ENCODE data around the gene CALM1.

DNA sequence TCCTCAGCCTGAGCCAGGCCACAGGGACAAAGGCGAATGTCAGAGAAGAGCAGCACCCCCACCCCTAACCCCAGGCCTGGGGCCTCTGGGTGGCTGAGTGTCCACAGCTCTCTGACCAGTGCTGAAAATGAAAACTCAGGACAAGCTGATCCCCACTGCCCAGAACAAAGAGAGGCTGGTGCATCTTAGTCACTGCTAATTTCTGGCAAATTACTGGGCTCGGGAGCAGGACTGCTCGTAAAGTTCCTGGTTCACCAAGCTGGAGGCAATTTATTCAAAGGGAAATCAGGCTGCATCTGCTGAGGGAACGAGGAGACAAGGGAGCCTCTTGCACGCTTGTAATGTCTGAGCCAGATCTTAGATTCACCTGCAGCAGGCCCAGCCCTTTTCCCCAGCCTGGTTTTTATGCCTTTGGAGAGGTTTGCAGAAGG lies 43.2 kb downstream of the CALM1 start:
- TF ChIP-seq, protein P1, sequence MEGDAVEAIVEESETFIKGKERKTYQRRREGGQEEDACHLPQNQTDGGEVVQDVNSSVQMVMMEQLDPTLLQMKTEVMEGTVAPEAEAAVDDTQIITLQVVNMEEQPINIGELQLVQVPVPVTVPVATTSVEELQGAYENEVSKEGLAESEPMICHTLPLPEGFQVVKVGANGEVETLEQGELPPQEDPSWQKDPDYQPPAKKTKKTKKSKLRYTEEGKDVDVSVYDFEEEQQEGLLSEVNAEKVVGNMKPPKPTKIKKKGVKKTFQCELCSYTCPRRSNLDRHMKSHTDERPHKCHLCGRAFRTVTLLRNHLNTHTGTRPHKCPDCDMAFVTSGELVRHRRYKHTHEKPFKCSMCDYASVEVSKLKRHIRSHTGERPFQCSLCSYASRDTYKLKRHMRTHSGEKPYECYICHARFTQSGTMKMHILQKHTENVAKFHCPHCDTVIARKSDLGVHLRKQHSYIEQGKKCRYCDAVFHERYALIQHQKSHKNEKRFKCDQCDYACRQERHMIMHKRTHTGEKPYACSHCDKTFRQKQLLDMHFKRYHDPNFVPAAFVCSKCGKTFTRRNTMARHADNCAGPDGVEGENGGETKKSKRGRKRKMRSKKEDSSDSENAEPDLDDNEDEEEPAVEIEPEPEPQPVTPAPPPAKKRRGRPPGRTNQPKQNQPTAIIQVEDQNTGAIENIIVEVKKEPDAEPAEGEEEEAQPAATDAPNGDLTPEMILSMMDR (IDR thresholded peaks at IDR 0.05; ENCODE audit: low read depth, low read length, poor library complexity, severe bottlenecking) = no peak
- TF ChIP-seq EZH2phosphoT487 (IDR thresholded peaks at IDR 0.05; ENCODE audit: borderline replicate concordance, low read length) = no peak
